Vagina (tissue), 2 donors: ENCODE data around the gene BNC2. TPM values are rescaled to one million over a fixed set of nuclear protein-coding genes. Genes with fewer than 3 reads are reported as not detected.

Source experiments
- DNase-seq, 2 donors: peaks; one replicate each; pipeline ENCODE4 v3.0.0-alpha.2; 2017; ENCODE audit errors: extremely low spot score in 2 of 2
- H3K27ac ChIP-seq: fragments of 200-600 bp; sonication (generic); one replicate; pipeline ENCODE4 v1.5.1; 2019
- H3K27me3 ChIP-seq: fragments of 200-600 bp; sonication (generic); one replicate; pipeline ENCODE4 v1.5.1; 2019
- H3K36me3 ChIP-seq, 2 donors: fragments of 200-600 bp; sonication (generic); one replicate each; pipeline ENCODE4 v1.5.1; 2017 to 2019
- H3K4me1 ChIP-seq: fragments of 200-600 bp; sonication (generic); one replicate; pipeline ENCODE4 v1.5.1; 2019
- H3K4me3 ChIP-seq, 2 donors: fragments of 200-600 bp; sonication (generic); 1 replicate in 1 of 2; 2 replicates in 1 of 2; pipeline ENCODE4 v1.5.1; 2016 to 2019
- H3K9me3 ChIP-seq: fragments of 200-600 bp; sonication (generic); one replicate; pipeline ENCODE4 v1.5.1; 2019
- POLR2A ChIP-seq, 2 donors: fragments of 450-650 bp; IDR thresholded peaks; one replicate each; pipeline ENCODE4 v1.6.1; 2017; ENCODE audit warnings: antibody characterized with exemption in 2 of 2, mild to moderate bottlenecking in 2 of 2, moderate library complexity in 2 of 2
- POLR2AphosphoS5 ChIP-seq, 2 donors: sonication (generic); formaldehyde crosslinking; IDR thresholded peaks; one replicate each; pipeline ENCODE4 v1.9.0; 2017; ENCODE audit warnings: antibody characterized with exemption in 2 of 2, mild to moderate bottlenecking in 2 of 2, low read depth in 1 of 2; ENCODE audit not compliant: insufficient read depth in 1 of 2
- intact Hi-C: fragments of 100-400 bp; cut with DNase I; formaldehyde crosslinking; loops from one replicate; pipeline ENCODE4 v1.15.1; 2023
- total RNA-seq: library from RNA; depleted of rRNA; stranded (reverse); fragments of >200 nt; gene quantifications from one replicate; pipeline ENCODE4 v1.2.3, GENCODE V29; 2016
- TF ChIP-seq, protein P1 (sequence below), 3 experiments: fragments of 450-650 bp in 2 of 3; fragments of 200-600 bp in 1 of 3; sonication (generic) in 1 of 3; IDR thresholded peaks; one replicate each; pipeline ENCODE4 v1.5.1; 2017 to 2019; ENCODE audit warnings: antibody characterized with exemption in 3 of 3, mild to moderate bottlenecking in 2 of 3, moderate library complexity in 2 of 3

Gene BNC2
- total RNA-seq, 1 donor from 2014 or later = 33.9 TPM

DNA sequence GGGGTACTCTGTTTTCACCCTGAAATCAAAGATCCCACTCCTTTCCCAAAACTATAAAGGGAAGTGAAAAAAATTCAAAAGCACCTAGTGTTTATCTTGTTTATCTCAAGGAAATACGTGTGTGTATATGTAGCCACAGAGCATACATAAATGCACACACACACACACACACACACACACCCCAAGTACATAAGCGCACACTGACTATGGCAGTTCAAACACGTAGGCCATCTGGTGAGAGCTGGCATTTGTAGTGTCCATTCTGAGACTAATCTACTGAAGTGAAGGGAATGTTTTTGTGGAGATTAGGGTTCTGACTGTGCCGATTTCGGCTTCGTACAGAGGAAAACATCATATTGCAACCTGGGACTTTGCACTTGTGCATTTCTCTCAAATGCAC lies 451.7 kb downstream of the BNC2 start:
- peaks cover 8% of the 10 kb centered on the region for H3K4me1 ChIP-seq
- no peaks in the 10 kb centered on the region for H3K9me3 ChIP-seq
- no peak overlapping the region for H3K27ac ChIP-seq
- H3K36me3 ChIP-seq = no peaks in the 10 kb centered on the region
- no peak overlapping the region for H3K4me3 ChIP-seq
- TF ChIP-seq POLR2A (IDR thresholded peaks at IDR 0.05) (no peak), POLR2AphosphoS5 (IDR thresholded peaks at IDR 0.05; ENCODE audit: insufficient read depth in 1 of 2, low read depth in 1 of 2) (no peak)
- TF ChIP-seq, protein P1, sequence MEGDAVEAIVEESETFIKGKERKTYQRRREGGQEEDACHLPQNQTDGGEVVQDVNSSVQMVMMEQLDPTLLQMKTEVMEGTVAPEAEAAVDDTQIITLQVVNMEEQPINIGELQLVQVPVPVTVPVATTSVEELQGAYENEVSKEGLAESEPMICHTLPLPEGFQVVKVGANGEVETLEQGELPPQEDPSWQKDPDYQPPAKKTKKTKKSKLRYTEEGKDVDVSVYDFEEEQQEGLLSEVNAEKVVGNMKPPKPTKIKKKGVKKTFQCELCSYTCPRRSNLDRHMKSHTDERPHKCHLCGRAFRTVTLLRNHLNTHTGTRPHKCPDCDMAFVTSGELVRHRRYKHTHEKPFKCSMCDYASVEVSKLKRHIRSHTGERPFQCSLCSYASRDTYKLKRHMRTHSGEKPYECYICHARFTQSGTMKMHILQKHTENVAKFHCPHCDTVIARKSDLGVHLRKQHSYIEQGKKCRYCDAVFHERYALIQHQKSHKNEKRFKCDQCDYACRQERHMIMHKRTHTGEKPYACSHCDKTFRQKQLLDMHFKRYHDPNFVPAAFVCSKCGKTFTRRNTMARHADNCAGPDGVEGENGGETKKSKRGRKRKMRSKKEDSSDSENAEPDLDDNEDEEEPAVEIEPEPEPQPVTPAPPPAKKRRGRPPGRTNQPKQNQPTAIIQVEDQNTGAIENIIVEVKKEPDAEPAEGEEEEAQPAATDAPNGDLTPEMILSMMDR (IDR thresholded peaks at IDR 0.05) = no peak
- no peaks in the 10 kb centered on the region for H3K27me3 ChIP-seq
- DNase-seq = no peak
- intact Hi-C loops = no loop called here

DNA sequence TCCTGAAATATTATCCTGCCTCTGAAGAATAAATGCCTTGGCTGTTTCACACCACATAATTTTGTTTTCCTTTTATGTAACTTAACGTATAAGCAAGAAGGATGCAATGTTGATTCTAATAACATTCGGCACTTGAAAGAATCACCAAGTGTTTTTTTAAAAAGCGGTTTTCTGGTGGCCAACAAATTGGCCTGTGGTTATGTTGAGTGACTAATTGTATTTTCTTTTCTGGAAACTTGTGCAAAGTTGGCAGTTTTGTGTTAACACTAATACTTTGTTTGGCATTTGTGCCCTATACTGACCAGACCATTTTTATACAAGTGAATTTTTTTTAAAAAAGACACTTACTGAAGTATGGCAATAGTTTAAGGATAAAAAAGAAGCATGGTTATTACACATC lies 452.7 kb downstream of the BNC2 start:
- H3K4me1 ChIP-seq = peaks cover 8% of the 10 kb centered on the region
- DNase-seq = no peak
- peak overlapping the region in 1 of 2 donors; percentile 17 for H3K4me3 ChIP-seq
- intact Hi-C loops = no loop called here
- peak overlapping the region; percentile 43 for H3K27ac ChIP-seq
- no peaks in the 10 kb centered on the region for H3K9me3 ChIP-seq
- no peaks in the 10 kb centered on the region for H3K27me3 ChIP-seq
- TF ChIP-seq POLR2A (IDR thresholded peaks at IDR 0.05) = no peak
- TF ChIP-seq, protein P1 (IDR thresholded peaks at IDR 0.05) = no peak
- H3K36me3 ChIP-seq = no peaks in the 10 kb centered on the region

DNA sequence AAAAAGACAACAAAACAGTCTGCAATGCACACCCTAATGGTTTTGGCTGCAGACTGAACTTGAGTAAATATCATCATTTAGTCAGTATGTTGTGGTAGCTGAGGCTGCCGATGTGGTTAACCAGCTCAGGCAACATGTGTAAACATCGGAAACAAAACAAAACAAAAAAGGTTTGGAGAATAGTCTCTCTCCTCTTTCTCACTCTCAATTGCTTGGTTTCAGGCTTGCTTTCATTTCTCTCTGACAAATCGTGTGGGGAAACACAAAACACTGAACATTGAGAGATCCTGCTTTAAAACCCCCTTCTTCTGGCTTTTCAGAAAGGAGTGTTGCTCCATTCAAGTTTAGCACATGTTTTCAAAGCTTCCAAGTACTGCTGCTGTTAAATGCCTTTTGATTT lies 453.3 kb downstream of the BNC2 start:
- Histone ChIP-seq H3K27me3 (no peaks in the 10 kb centered on the region), H3K4me3 (peak overlapping the region in 1 of 2 donors; percentile 17), H3K9me3 (no peaks in the 10 kb centered on the region), H3K4me1 (peaks cover 8% of the 10 kb centered on the region), H3K27ac (peak overlapping the region; percentile 43), H3K36me3 (no peaks in the 10 kb centered on the region)
- no peak for DNase-seq
- intact Hi-C loops = no loop called here
- no peak for TF ChIP-seq POLR2A (IDR thresholded peaks at IDR 0.05)
- TF ChIP-seq POLR2AphosphoS5 (IDR thresholded peaks at IDR 0.05; ENCODE audit: insufficient read depth in 1 of 2, low read depth in 1 of 2) = no peak
- TF ChIP-seq, protein P1 (IDR thresholded peaks at IDR 0.05) = no peak

DNA sequence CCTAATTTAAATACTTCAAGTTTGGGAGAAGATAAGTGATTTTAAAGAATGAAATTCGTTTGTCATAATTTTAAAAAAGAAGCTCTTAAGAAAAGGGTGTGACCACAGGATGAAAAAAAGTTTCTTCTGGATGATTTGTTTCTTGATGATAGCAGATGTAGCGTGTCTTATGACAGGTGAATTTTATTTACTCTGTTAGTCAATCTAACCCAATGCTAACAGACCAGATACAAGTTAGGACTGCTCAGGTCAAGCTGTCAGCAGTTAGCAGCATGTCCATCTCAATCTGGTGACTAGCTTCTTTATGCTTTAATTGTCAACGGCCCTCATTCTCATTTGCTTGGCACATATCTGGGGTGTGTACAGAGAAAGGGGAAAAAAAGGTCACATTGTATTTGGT lies 456.0 kb downstream of the BNC2 start:
- Histone ChIP-seq H3K4me1 (peaks cover 8% of the 10 kb centered on the region), H3K9me3 (no peaks in the 10 kb centered on the region), H3K27me3 (no peaks in the 10 kb centered on the region), H3K27ac (no peak overlapping the region), H3K36me3 (no peaks in the 10 kb centered on the region), H3K4me3 (no peak overlapping the region)
- intact Hi-C loops = no loop called here
- no peak for TF ChIP-seq POLR2A (IDR thresholded peaks at IDR 0.05)
- TF ChIP-seq POLR2AphosphoS5 (IDR thresholded peaks at IDR 0.05; ENCODE audit: insufficient read depth in 1 of 2, low read depth in 1 of 2) = no peak
- TF ChIP-seq, protein P1 (IDR thresholded peaks at IDR 0.05) = no peak
- DNase-seq = no peak

DNA sequence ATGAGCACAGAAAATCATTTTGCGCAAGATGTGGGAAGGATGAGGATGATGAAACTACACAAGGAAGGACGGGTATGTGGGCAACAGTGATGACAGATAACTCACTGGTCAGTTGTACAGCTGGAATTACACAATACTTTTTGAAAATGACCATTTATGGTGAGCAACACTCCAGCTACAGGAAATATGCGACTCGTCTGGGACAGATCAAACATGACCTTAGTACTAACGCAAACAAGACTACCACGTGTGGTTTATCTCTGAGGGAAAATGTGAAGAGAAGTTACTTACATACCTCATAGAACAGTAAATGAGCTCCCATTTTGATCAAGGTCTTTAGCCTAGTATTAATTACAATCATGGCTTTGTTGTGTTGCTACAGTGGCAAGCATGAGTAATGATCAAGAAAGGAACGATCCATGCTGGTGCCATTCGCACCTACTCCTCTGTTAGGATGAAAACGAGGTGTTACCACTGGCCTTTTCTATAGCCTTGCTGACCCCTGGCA lies 456.9 kb downstream of the BNC2 start:
- Histone ChIP-seq H3K4me3 (no peak overlapping the region), H3K27me3 (no peaks in the 10 kb centered on the region), H3K27ac (no peak overlapping the region), H3K9me3 (no peaks in the 10 kb centered on the region), H3K36me3 (no peaks in the 10 kb centered on the region), H3K4me1 (peaks cover 8% of the 10 kb centered on the region)
- intact Hi-C loops = no loop called here
- DNase-seq = no peak
- TF ChIP-seq POLR2A (IDR thresholded peaks at IDR 0.05) (no peak), POLR2AphosphoS5 (IDR thresholded peaks at IDR 0.05; ENCODE audit: insufficient read depth in 1 of 2, low read depth in 1 of 2) (no peak)
- TF ChIP-seq, protein P1 (IDR thresholded peaks at IDR 0.05) = no peak
